Measurements from ENCODE around the gene GPATCH2L.

GPATCH2L gene

DNA sequence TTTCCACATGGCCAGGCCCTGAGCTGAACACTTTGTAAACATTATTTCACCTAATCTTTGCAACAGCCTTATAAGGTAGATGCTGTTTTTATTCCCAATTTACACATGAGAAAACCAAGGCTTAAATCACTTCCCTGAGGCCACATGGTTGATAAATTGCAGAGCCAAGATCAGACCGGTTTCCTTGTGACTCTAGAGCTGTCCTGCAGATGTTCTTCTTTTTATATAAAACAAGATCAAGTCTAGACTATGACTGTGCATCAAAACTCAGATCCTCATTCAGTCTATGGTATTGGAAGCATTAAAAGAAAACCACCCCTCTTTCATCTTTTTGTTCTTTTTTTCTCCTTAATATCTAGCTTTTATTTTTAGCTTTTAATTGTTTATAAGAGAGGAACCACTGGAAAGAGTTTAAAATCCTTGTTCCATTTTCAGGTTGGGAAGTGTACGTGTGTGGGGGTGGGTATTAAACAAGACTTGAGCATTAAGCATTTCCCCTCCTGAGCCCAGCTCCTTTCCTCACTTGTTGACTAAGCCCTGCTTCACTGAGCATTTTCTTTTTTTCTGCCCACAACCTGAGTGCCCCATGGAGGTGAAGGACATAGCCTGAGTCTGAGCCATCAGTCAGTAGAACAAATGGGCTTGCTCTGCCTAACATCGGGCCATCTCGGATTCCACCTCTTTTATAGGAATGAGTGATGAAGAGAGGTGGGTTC, 45.4 kb downstream of the GPATCH2L start:
- no peak for DNase-seq (ENCODE audit: low spot score)

DNA sequence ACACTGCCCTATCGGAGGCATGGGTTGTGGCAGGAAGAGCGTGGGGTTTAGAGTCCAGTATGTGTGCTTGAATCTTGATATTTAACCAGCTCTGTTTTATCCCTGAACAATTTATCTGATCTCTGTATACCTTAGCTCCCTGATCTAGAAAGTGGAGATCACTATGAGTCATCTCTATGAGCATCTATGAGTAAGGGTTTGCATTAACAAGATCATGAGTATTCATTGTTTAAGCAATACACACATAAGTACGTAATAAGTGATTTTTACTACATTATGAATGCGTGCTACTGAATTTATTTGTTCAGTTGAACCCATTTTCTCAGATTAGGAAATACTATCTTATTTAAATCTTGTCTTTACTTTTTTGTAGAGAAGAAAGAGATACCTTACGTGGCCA, 49.4 kb downstream of the GPATCH2L start:
- DNase-seq (ENCODE audit: low spot score): no peak

DNA sequence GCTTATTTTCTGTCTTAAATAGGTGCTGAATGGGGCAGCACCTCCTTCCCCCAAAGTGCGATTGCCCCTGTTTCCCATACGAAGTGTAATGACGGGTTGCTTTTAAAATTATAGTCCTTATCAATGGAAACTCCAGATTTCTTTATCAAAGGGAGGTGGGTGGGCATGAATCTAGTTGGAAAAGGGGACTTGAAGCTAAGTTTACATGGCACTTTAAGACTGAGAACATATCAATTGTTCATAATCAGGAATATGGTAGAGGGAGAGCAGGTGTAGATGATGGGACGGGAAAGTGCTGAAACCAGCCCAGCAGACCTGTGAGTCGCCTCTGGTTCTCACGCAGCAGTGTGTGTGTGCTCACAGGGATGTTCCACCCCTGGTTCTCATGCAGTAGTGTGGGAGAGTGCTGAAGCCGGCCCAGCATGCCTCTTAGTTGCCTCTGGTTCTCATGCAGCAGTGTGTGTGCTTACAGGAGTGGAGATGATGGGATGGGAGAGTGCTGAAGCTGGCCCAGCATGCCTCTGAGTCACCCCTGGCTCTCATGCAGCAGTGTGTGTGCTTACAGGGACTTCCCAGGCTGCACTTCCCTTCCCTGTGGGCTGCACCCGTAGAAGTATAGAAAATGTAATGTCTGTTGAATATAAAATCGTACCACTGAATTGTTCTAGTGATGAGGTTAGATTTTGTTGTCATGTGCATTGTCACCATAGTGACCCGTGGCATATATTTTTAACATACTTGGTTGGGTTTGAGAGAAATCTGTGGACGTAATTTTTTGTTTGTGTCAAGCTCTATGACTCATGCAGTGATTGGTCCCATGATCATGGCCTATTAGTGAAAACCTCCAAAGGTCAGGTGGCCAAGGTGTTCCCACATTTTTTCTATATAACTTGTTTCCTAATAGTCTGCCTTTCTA, 51.6 kb downstream of the GPATCH2L start:
- DNase-seq (ENCODE audit: low spot score): no peak

DNA sequence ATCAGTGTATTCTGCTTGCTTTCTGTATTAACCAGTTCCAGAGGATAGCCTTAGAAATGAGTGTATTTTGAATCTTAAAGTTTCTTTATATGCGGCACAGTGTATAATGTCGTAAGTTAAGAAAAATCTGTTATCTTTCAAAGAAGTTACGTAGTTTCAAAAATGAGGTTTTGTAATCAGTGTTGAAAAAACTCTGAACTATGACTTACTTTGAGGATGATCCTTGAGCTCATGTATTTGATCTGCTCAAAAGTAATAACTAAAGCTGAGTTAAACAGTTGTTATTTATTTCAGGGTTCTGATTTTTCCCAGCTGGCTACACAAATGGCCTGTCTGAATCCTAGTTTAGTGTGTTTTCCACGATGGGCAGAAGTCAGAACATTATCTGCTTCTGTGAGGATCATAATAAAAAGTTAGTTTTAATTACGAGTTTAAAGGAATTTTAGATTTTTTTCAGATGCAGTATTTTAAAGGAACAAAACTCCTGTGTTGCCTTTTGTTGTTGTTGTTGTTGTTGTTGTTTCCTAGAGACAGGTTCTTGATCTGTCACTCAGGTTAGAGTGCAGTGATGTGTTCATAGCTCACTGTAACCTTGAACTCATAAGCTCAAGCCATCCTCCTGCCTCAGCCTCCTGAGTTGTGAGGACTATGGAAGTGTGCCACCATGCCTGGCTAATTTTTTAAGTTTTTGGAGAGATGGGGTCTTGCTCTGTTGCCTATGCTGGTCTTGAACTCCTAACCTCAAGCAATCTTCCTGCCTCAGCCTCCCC, 52.9 kb downstream of the GPATCH2L start:
- no peak for DNase-seq (ENCODE audit: low spot score)

DNA sequence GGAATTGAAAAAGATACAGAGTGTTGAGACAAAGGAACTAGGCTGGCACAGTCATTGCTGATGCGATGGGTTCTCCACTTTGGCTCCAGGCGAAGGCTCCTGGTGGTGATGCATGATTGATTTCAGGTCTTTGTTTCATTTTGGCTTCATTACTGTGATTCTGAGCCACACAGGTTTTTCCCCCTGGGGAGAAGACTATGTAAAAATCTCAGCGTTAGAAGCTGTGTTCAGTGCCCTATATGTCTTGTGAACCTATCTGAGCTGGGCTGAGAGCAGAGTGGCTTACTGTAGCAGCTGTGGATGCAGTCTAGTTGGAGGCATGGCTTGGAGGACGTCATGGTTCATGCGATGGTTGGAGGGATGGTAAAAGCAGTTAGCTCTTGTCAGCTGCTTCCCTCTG, 54.0 kb downstream of the GPATCH2L start:
- DNase-seq (ENCODE audit: low spot score): no peak

DNA sequence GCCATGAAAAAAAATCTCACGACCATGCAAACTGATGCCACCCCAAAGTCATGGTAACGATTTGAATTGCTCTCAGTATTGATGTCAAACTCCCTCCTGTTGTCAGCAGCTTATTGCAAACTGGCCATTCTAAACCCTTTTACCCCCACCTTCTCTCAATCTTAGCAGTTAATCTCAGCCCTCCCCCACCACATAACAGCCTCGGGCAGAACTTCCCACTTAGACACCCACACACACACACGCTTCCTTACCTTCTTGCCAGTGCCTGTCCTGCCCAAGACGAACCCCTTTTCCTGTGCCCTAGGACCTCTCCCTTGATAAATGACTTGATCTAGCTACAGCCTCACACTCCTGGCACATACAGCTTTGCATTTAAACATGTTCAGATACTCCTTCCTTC, 56.6 kb downstream of the GPATCH2L start:
- DNase-seq (ENCODE audit: low spot score): no peak

DNA sequence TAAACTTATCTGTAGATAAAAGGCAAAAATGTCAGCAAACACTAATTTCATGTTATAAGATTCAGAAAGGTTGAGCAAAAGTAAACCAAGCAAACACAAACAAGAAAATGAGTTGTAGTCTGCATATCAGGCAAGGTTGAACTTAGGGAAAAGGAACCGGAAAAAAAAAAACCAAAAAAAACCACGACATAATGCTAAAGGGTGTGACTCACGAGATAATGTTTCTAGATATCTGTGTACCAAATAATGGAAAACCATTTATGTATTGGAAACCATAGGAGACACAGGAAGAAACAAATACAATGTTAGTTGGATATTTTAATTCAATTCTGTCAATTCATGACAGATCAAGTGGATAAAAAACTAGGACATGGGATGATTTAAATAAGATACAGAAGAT, 60.5 kb downstream of the GPATCH2L start:
- DNase-seq (ENCODE audit: low spot score): no peak

DNA sequence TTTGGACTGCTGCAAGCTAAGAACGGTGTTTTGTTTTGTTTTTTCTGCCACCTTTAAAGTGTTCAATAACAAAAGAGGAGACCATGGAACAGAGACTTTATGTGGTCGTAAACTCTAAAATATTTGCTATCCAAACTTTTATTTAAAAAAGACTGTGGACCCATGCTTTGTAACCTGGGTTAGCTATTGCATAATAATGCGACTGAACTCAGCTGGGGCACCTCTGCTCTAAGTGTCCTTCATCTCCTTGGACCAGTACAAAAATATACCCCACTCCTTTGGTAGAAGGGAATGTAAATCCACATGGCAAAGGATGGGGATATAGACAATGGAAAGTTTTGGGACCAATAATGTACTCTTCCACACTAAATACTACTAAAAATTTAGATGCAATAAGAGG, 65.5 kb downstream of the GPATCH2L start:
- no peak for DNase-seq (ENCODE audit: low spot score)

DNA sequence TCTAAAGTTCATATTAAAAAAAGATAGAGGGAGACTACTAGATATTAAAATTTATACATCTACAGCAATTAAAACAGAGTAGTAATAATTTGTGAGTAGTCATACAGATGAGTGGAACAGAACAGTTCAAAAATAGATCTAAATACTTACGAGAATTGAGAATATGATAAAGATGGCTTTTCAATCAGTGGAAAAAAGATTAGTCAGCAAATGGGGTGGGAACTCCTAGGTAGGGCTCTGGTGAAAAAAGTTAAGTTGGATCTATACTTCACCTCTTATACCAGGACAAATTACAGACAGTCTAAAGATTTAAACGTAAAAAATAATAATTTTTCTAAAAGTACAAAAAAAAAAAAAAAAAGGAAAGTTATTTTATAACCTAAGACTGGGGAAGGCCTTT, 66.9 kb downstream of the GPATCH2L start:
- no peak for DNase-seq (ENCODE audit: low spot score)

DNA sequence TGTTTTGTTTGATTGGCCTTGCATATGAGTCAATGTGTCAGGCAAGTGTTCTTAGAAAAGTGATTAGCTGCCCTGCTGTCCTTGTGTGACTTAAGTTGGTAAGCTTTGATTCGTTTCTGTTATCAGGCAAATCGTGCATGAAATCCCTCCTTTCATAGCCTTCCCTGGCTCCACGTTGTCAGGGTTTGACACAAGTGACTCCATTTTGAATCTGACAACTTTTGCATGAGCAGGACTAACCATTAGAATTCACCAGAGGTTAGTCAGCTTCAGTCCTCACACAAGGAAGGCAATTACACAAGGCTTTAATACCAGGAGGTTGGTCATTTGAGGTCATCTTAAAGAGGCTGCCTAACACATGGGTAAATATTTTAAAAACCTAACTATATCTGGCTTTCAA, 68.2 kb downstream of the GPATCH2L start:
- DNase-seq (ENCODE audit: low spot score): no peak

DNA sequence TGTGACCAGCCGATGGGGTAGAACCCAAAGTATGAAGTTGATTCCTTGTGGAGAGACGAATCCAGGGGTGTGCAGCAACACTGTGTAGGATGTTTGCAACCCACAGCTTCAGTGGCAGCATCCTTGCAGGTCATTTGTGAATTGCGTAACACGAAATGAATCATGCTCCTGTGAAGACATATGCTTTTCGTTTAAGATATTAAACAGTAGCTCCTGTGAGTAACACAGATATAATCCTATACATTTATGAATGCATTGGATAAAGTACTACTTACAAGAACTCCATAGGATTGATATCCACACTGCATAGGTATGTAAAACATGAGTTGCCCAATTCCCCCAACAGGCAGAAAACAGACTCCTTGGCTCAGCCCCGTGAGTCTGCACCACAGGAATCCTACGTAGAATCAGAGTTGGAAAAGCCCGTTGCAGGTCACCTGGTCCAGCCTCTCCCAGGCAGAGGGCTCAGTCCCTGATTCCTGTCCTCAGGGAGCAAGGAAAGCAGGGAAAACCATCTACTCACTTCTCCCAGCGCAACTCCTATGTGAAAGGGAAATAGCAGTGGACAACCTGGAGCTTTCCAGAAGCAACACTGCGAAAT, 75.8 kb downstream of the GPATCH2L start:
- no peak for DNase-seq (ENCODE audit: low spot score)

DNA sequence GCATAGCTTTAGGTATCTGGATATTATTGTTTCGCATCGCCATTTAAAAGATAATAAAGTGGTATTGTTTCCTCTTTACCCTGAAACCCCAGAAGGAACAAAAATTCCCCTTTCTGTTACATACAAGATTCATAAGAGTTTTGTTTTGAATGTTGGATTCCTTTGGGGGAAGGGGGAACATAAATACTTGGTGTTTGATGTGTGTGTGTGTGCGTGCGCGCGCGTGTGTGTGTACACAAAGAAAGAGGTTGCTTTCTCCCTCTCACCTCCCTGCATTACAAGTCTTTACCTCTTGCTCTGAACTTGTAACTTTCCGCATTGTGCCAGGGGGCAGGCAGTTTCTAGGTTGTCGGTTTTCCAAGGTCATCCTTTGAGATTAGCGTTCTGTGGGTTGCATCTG, 76.4 kb downstream of the GPATCH2L start:
- no peak for DNase-seq (ENCODE audit: low spot score)

DNA sequence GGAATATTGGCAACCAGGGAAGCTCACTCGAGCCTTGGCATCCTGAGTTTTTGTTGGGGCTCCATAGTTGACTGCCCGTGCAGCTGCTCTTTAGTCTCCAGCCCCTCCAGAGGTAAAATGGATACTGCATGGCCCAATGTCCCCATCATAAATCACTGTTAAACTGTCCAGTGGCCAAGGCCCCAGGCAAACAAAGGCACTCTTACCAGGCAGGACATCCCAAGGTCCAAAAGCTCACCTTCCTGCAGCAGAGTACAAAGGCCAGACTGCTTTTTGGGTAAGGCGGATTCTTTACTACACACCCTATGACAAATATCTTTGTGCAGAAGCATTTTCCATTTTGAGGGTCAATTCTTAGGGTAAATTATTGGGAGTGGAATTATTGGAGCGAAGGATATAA, 81.1 kb downstream of the GPATCH2L start:
- DNase-seq (ENCODE audit: low spot score): no peak

DNA sequence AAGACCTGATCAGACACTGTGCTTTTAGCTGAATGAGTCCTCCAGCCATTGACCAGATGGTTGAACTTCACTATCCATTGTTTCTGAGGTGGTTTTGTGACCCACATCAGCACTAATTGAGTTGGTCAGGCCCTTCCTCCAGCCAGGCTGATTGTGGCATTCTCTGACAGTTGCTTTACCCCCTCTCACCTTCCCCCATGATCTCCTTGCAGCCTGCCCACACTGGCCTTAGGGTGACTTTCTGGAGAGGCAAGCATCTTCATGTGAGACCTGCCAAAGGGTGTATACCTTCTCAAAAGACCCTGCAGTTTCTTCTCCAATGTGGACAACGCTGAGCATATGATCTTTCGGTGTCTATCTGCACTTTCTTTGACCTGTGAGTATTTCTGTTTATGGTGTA, 83.9 kb downstream of the GPATCH2L start:
- DNase-seq (ENCODE audit: low spot score): no peak

DNA sequence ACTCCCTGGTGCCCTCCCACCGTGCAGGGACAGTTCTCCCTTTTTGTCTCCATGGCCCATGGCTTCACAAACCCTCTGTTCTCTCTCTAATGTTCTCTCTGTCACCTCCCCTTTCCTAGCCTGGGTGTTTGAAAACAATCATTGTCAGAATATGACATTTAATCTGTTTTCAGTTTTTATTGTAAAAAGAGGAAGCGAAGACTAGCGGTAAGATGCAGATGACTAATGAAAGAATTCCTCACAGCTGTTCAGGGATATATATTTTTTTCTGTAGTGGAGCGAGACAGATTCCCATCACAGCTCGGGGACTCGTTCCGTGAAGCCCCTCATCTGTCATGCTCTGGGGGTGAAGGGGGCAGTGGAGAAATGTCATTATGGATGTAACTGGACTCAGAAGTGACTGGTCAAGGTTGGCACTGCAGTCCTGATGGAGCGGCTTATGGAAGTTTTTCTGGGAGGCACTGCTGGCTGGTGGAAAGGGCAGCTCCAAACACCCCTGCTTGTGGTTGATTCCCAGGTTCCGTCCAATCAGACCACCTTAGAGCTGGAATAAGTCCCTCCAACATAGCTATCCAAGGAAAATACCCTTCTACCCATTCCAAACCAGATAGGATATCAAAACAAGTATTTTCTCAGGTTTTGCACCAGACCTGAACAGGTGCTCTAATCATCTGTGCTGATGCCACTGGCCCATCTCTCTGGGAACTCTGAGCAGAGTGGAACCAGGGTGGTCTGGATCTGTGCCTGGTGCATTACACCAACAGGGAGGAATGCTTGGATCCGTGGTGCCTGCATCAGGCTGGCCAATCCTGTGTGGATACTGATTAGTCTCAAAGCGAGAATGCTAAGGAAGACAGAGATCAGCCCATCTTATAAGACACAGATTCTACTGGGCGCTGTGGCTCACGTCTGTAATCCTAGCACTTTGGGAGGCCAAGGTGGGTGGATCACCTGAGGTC, 84.7 kb downstream of the GPATCH2L start:
- DNase-seq (ENCODE audit: low spot score): no peak

DNA sequence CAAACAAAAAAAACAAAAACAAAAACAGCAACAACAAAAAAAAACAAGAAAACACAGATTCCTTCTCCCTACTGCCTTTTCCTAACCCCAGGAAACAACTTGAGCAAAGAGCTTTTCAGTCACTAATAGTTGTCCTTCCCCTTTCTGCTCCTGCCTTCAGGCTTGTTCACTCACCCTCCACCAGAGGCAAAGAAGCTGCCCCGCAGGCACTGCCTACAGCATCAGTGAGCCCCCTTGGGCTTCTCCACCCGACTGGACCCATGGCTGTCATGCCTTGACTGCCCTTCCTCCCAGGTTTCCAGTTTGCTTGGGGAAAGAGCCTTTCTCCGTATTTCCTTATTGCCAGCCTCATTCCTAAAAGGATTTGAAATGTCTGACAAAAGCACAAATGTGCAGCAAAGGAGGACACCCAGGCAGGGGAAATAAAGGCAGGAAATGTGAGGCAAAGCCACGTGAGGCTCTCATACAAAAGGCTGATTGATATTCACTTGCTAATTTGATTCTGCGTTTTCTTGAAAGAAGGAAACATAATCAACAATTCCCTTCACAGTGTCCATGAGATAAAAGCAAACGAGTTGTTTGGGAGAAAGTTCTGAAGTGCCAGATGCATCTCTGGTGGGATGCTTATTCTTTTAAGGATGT, 85.7 kb downstream of the GPATCH2L start:
- no peak for DNase-seq (ENCODE audit: low spot score)

DNA sequence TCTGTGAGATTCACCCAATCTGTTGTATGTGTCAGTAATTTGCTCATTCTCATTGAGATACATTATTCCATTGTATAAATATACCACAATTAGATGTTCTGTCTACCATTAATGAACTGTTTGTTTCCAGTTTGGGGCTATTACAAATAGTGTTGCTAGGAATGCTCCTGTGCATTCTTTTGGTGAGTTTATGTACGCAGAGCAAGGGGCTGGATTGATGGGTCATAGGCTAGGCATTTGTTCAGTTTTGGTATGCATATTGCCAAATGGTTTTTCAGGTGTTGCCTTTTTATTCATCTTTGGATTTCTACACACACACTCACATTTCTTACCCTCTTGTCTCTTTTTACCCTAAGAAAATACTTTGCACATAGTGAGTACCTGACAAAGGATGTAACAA, 93.4 kb downstream of the GPATCH2L start:
- no peak for DNase-seq (ENCODE audit: low spot score)

DNA sequence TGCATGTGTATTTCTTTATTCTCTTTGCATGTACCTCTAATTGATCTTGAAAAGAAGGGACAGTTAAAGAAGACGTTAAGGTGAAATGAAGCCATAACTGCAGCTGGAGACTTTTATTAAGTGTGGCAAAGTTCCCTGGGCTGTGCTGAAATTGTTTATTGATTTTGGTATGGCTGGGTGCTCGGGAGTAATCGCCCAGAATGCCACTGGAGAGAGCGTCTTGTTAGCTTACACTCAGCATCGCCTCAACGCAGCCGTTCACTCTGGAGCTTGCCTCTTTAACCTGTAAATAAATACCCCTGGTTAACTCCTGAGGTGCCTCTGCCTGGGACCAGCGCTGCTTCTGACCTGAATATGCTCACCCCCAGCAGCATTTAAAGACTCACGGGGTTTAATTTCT, 98.6 kb downstream of the GPATCH2L start:
- no peak for DNase-seq (ENCODE audit: low spot score)

DNA sequence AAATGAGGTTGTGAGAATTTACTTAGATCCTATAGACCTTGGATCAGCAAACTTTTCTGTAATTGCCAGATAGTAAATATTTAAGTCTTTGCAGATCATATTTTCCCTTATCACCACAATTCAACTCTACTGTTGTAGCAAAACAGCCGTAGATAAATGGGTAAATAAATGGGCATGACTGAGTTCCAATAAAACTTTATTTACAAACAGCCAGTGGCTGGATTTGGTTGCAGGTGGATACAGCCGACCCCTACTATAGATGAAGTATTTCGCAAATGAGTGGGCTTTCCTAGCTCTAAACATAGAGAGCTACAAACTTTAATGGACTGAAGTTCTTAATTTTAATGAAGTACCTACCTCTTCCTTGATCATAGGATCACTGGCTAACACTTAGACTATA, 100.7 kb downstream of the GPATCH2L start:
- no peak for DNase-seq (ENCODE audit: low spot score)

DNA sequence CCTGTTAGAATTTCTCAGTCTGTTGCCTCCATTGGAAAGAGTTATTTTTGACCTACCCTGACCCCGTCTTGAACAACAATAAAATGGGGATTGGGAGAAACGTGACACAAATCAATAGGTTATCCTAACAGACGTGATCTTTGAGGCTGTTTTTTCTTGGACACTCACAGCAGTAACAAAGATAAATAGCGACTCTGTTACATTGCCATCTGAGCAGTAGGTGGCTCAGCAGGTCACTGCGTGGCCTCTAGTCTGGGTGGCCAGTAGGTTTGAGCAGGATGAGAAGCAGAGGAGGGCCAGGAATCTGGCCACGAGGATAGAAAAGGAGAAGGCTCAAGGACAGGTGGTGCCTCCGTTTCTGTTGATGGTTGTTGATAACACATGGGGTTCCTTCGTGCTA, 101.4 kb downstream of the GPATCH2L start:
- DNase-seq (ENCODE audit: low spot score): no peak
